Astrocyte (in vitro differentiated cells and primary cell): ENCODE results near the gene MEGF6. TPM values are rescaled to one million over a fixed set of nuclear protein-coding genes. Genes with fewer than 3 reads are reported as not detected.

Experiments used
- DNase-seq: peaks from one replicate; pipeline ENCODE4 v3.0.0-alpha.2; 2010; ENCODE audit warnings: low read depth
- FAIRE-seq: peaks from 2 replicates; lab custom pipeline; 2011; peaks lifted over from hg19 to GRCh38; lab: Jason Lieb, UNC
- H2AFZ ChIP-seq: 2 replicates; pipeline ENCODE4 v1.6.0; 2012; ENCODE audit warnings: low read depth, low read length, inconsistent platforms
- H3K27ac ChIP-seq: 2 replicates; pipeline ENCODE4 v1.5.1; 2011; ENCODE audit warnings: low read depth, low read length, inconsistent platforms
- H3K27me3 ChIP-seq: 2 replicates; pipeline ENCODE4 v1.6.0; 2011; ENCODE audit warnings: low read length, inconsistent platforms; ENCODE audit not compliant: insufficient read depth
- H3K36me3 ChIP-seq: 2 replicates; pipeline ENCODE4 v1.5.1; 2011; ENCODE audit warnings: low read length, inconsistent platforms; ENCODE audit not compliant: insufficient read depth
- H3K4me1 ChIP-seq: 2 replicates; pipeline ENCODE4 v1.5.1; 2011; ENCODE audit warnings: low read length, inconsistent platforms; ENCODE audit not compliant: insufficient read depth
- H3K4me2 ChIP-seq: 2 replicates; pipeline ENCODE4 v1.6.0; 2012; ENCODE audit warnings: low read length, inconsistent platforms
- H3K4me3 ChIP-seq: 2 replicates; pipeline ENCODE4 v1.5.1; 2011; ENCODE audit warnings: low read depth, mild to moderate bottlenecking, low read length, inconsistent platforms; ENCODE audit not compliant: insufficient read depth
- H3K79me2 ChIP-seq: 2 replicates; pipeline ENCODE4 v1.6.0; 2012; ENCODE audit warnings: mild to moderate bottlenecking, low read length, inconsistent platforms; ENCODE audit not compliant: insufficient read depth
- H3K9ac ChIP-seq: 2 replicates; pipeline ENCODE4 v1.6.0; 2012; ENCODE audit warnings: mild to moderate bottlenecking, low read length, inconsistent platforms
- H3K9me3 ChIP-seq: 2 replicates; pipeline ENCODE4 v1.5.1; 2012; ENCODE audit warnings: low read depth, mild to moderate bottlenecking, low read length, inconsistent platforms; ENCODE audit not compliant: insufficient read depth
- H4K20me1 ChIP-seq: 2 replicates; pipeline ENCODE4 v1.6.0; 2012; ENCODE audit warnings: low read length, inconsistent platforms; ENCODE audit not compliant: insufficient read depth
- H3K27ac Mint-ChIP-seq: one replicate; pipeline ENCODE4 v1.8.0; 2021; ENCODE audit warnings: mild to moderate bottlenecking, mixed read lengths; ENCODE audit not compliant: unreplicated experiment
- H3K27me3 Mint-ChIP-seq: one replicate; pipeline ENCODE4 v1.8.0; 2021; ENCODE audit warnings: low read depth, mixed read lengths; ENCODE audit not compliant: unreplicated experiment
- H3K36me3 Mint-ChIP-seq: one replicate; pipeline ENCODE4 v1.8.0; 2021; ENCODE audit warnings: low read depth, mixed read lengths; ENCODE audit not compliant: unreplicated experiment
- H3K4me1 Mint-ChIP-seq: one replicate; pipeline ENCODE4 v1.8.0; 2021; ENCODE audit warnings: low read depth, mixed read lengths; ENCODE audit not compliant: unreplicated experiment
- H3K4me3 Mint-ChIP-seq: one replicate; pipeline ENCODE4 v1.8.0; 2021; ENCODE audit warnings: mild to moderate bottlenecking, moderate library complexity, mixed read lengths; ENCODE audit not compliant: unreplicated experiment
- H3K9me3 Mint-ChIP-seq: one replicate; pipeline ENCODE4 v1.8.0; 2021; ENCODE audit warnings: mild to moderate bottlenecking, mixed read lengths; ENCODE audit not compliant: unreplicated experiment
- EZH2 ChIP-seq: IDR thresholded peaks from 2 replicates; pipeline ENCODE4 v1.6.1; 2012; ENCODE audit warnings: mild to moderate bottlenecking, low read length, inconsistent platforms; ENCODE audit not compliant: insufficient read depth
- total RNA-seq: library from RNA; stranded (reverse); gene quantifications from 2 replicates; pipeline ENCODE4 v1.2.1, GENCODE V29; 2021
- TF ChIP-seq, protein P1 (sequence below): IDR thresholded peaks from 2 replicates; pipeline ENCODE4 v1.5.1; 2011; ENCODE audit warnings: low read depth, mild to moderate bottlenecking, inconsistent platforms, low read length, moderate library complexity; ENCODE audit not compliant: insufficient read depth

MEGF6 gene
- total RNA-seq, 1 donor from 2014 or later = 14.8 TPM

DNA sequence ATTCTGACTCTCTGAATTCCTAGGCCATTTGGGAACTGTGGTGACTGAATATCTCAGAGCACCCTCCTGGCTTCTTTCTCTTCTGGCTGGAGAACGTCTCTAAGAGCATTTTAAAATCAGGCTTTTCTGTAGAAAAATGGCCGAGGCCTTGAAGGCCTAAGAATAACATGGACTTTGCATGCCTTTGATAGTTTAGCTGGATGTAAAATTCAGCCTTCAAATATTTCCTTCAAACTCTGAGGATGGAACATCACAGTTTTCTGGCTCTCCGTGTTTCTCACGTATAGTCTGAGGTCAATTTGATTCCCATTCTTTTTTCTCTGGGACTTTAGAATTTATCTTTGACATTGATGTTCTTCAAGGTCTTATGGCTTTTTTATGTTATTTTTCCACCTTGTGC, 122.9 kb downstream of the MEGF6 start:
- no peak overlapping the region for H3K4me3 Mint-ChIP-seq

GRCh38 chr1:3485016-3485415, 126.3 kb downstream of the MEGF6 start:
- H3K9me3 Mint-ChIP-seq = peaks cover 7% of the 10 kb centered on the region
- Histone ChIP-seq H3K36me3 (no peaks in the 10 kb centered on the region), H3K4me2 (no peak overlapping the region), H3K9me3 (peaks cover 12% of the 10 kb centered on the region), H3K79me2 (no peaks in the 10 kb centered on the region), H3K27me3 (peaks cover 3% of the 10 kb centered on the region), H4K20me1 (no peaks in the 10 kb centered on the region), H3K4me3 (no peak overlapping the region), H2AFZ (no peak overlapping the region), H3K9ac (no peak overlapping the region), H3K4me1 (no peaks in the 10 kb centered on the region), H3K27ac (no peak overlapping the region)
- H3K4me1 Mint-ChIP-seq = peaks cover 1% of the 10 kb centered on the region
- H3K4me3 Mint-ChIP-seq = no peak overlapping the region
- DNase-seq = no peak
- H3K27me3 Mint-ChIP-seq = peaks cover 18% of the 10 kb centered on the region
- TF ChIP-seq EZH2 = no peak
- TF ChIP-seq, protein P1, sequence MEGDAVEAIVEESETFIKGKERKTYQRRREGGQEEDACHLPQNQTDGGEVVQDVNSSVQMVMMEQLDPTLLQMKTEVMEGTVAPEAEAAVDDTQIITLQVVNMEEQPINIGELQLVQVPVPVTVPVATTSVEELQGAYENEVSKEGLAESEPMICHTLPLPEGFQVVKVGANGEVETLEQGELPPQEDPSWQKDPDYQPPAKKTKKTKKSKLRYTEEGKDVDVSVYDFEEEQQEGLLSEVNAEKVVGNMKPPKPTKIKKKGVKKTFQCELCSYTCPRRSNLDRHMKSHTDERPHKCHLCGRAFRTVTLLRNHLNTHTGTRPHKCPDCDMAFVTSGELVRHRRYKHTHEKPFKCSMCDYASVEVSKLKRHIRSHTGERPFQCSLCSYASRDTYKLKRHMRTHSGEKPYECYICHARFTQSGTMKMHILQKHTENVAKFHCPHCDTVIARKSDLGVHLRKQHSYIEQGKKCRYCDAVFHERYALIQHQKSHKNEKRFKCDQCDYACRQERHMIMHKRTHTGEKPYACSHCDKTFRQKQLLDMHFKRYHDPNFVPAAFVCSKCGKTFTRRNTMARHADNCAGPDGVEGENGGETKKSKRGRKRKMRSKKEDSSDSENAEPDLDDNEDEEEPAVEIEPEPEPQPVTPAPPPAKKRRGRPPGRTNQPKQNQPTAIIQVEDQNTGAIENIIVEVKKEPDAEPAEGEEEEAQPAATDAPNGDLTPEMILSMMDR = no peak
- H3K27ac Mint-ChIP-seq = no peak overlapping the region
- FAIRE-seq = no peak
- peaks cover 1% of the 10 kb centered on the region for H3K36me3 Mint-ChIP-seq

More for the DNA sequence above, 122.9 kb downstream of the MEGF6 start:
- Histone ChIP-seq H2AFZ (no peak overlapping the region), H3K36me3 (no peaks in the 10 kb centered on the region), H3K4me2 (no peak overlapping the region), H3K27me3 (peaks cover 3% of the 10 kb centered on the region), H4K20me1 (no peaks in the 10 kb centered on the region), H3K79me2 (no peaks in the 10 kb centered on the region), H3K4me1 (peaks cover 2% of the 10 kb centered on the region), H3K9me3 (peaks cover 12% of the 10 kb centered on the region), H3K27ac (no peak overlapping the region), H3K4me3 (no peak overlapping the region), H3K9ac (no peak overlapping the region)
- TF ChIP-seq, protein P1 = no peak
- TF ChIP-seq EZH2 = no peak
- Mint-ChIP-seq H3K27ac (no peak overlapping the region), H3K4me1 (peaks cover 1% of the 10 kb centered on the region), H3K9me3 (peaks cover 7% of the 10 kb centered on the region), H3K27me3 (peaks cover 18% of the 10 kb centered on the region), H3K36me3 (peaks cover 1% of the 10 kb centered on the region)
- FAIRE-seq (no peak), DNase-seq (no peak)

DNA sequence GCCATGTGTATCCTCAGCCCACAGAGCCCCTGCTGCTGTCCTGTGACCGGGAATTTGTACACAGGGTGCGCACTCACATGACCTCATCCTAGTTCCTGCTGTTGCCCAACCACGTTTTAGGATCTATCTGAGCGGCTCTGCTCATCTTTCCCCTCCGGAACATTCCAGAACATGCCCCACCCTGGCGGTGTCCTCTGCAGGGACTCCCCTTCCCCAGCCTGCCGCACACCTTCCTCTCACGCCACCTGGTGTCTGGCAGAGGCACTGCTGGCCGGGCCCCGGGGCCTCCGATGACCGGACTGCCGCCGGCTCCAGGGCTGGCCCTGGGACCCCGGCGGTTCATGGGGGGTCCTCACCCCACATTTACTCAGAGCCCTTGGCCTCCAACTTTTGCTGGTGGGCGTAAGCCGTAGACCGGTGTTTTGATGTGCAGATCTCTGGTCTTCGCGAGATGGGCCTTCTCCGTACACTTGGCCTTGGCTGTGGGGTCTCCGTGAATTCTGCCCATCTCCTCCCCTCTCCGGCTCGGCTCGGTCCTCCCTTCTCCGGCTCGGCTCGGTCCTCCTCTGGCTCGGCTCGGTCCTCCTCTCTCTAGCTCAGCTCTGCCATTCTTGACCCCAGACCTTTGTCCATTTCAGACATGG, 127.4 kb downstream of the MEGF6 start:
- Histone ChIP-seq H3K4me1 (no peaks in the 10 kb centered on the region), H3K9ac (no peak overlapping the region), H3K4me2 (no peak overlapping the region), H3K4me3 (no peak overlapping the region), H3K79me2 (no peaks in the 10 kb centered on the region), H3K9me3 (peaks cover 9% of the 10 kb centered on the region), H3K27me3 (peaks cover 3% of the 10 kb centered on the region), H3K36me3 (no peaks in the 10 kb centered on the region), H2AFZ (no peak overlapping the region), H4K20me1 (no peaks in the 10 kb centered on the region), H3K27ac (no peak overlapping the region)
- peaks cover 1% of the 10 kb centered on the region for H3K36me3 Mint-ChIP-seq
- DNase-seq = no peak
- H3K4me3 Mint-ChIP-seq = no peak overlapping the region
- TF ChIP-seq, protein P1 = peak; percentile 61
- TF ChIP-seq EZH2 = no peak
- H3K9me3 Mint-ChIP-seq = peaks cover 5% of the 10 kb centered on the region
- no peak for FAIRE-seq
- peaks cover 16% of the 10 kb centered on the region for H3K27me3 Mint-ChIP-seq
- H3K4me1 Mint-ChIP-seq = peaks cover 1% of the 10 kb centered on the region
- H3K27ac Mint-ChIP-seq = no peak overlapping the region
